ENCODE data around the gene WAS. TPM values are rescaled to one million over a fixed set of nuclear protein-coding genes. Genes with fewer than 3 reads are reported as not detected.

WAS gene
- total RNA-seq, 3 donors from 2014 or later (not counting 1 experiment from before 2014, with no cell fraction given) = 136 to 149 (median 141) TPM

- H3K4me3 Mint-ChIP-seq = peak overlapping the region; percentile 90
- peaks cover 7 to 23% of the 10 kb centered on the region in 2 donors for H3K4me1 Mint-ChIP-seq
- Histone ChIP-seq H3K27ac (ENCODE audit: low read length) (peak overlapping the region; percentile 85), H3K9me3 (ENCODE audit: control insufficient read depth, insufficient read depth, low read length) (no peaks in the 10 kb centered on the region), H3K4me1 (ENCODE audit: control insufficient read depth, insufficient read depth, low read length) (peaks cover 20% of the 10 kb centered on the region), H3K4me3 (ENCODE audit: low read length) (peak overlapping the region; percentile 72), H3K36me3 (ENCODE audit: control insufficient read depth, insufficient read depth, low read length) (peaks cover 9% of the 10 kb centered on the region), H3K27me3 (ENCODE audit: control insufficient read depth, insufficient read depth, low read length) (no peaks in the 10 kb centered on the region)
- 8% methylated on average over 8 of the region's 8 CpGs for WGBS (ENCODE audit: insufficient coverage)
- intact Hi-C loops (cut with micrococcal nuclease) = loop anchor here (2.0 kb wide), 3 partner anchors 19 to 105 kb away; no protein-coding TSS in a partner anchor
- H3K27me3 Mint-ChIP-seq (ENCODE audit: low read depth in 2 of 2) = no peaks in the 10 kb centered on the region
- peak in 1 of 3 donors; percentile 1 for ATAC-seq
- H3K36me3 Mint-ChIP-seq = no peaks in the 10 kb centered on the region
- peak overlapping the region; percentile 86 to 99 for H3K27ac Mint-ChIP-seq
- no peaks in the 10 kb centered on the region for H3K9me3 Mint-ChIP-seq
- TF ChIP-seq, protein P1, sequence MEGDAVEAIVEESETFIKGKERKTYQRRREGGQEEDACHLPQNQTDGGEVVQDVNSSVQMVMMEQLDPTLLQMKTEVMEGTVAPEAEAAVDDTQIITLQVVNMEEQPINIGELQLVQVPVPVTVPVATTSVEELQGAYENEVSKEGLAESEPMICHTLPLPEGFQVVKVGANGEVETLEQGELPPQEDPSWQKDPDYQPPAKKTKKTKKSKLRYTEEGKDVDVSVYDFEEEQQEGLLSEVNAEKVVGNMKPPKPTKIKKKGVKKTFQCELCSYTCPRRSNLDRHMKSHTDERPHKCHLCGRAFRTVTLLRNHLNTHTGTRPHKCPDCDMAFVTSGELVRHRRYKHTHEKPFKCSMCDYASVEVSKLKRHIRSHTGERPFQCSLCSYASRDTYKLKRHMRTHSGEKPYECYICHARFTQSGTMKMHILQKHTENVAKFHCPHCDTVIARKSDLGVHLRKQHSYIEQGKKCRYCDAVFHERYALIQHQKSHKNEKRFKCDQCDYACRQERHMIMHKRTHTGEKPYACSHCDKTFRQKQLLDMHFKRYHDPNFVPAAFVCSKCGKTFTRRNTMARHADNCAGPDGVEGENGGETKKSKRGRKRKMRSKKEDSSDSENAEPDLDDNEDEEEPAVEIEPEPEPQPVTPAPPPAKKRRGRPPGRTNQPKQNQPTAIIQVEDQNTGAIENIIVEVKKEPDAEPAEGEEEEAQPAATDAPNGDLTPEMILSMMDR (IDR thresholded peaks at IDR 0.05) = no peak
- DNase-seq = no peak
Measured at GRCh38 chrX:48695925-48696300, 12.3 kb downstream of the WAS start.

DNA sequence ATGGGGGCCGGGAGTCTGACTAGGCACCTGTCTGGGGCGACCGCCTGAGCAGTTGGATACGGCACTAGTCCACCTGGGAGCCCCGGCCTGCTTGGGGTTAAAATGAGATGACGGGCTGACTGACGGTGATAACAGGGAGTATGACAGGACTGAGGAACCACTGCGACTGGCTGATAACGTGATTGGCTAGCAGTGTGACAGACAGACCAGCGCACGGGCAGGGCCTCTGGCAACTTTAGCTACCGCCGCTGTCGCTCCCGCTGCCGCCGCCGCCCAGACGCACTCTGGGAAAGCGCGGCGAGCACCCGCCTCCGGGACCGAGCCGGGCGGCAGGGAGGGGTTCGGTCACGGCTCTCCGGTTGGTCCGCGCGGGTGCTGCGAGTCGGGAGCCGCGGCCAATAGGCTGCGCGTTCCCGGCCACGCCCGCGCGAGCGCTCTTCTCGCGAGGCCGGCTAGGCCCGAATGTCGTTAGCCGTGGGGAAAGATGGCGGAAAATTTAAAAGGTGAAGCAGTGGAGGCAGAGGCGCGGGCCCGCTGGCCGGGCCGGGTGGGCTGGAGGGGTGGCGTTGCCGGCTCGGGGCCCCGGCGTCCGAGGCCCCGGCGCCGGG lies 12.8 kb downstream of the WAS start, which contains the start of gene SUV39H1:
SUV39H1 (plus strand) TSS at position 434 of the 608 bp plus-strand sequence; CDS start at position 485, 51 bp downstream.
- ATAC-seq = peak; percentile 89 to 95 (median 91)

GRCh38 chrX:48696909-48697727 lies 13.5 kb downstream of the WAS start:
- Mint-ChIP-seq H3K27ac (peak overlapping the region; percentile 86 to 99), H3K36me3 (no peaks in the 10 kb centered on the region), H3K27me3 (ENCODE audit: low read depth in 2 of 2) (no peaks in the 10 kb centered on the region), H3K4me1 (peaks cover 7 to 23% of the 10 kb centered on the region in 2 donors), H3K4me3 (peak overlapping the region; percentile 85), H3K9me3 (no peaks in the 10 kb centered on the region)
- Histone ChIP-seq H3K27ac (ENCODE audit: low read length) (peak overlapping the region; percentile 14), H3K4me1 (ENCODE audit: control insufficient read depth, insufficient read depth, low read length) (peaks cover 20% of the 10 kb centered on the region), H3K4me3 (ENCODE audit: low read length) (peak overlapping the region; percentile 37), H3K27me3 (ENCODE audit: control insufficient read depth, insufficient read depth, low read length) (no peaks in the 10 kb centered on the region), H3K9me3 (ENCODE audit: control insufficient read depth, insufficient read depth, low read length) (no peaks in the 10 kb centered on the region), H3K36me3 (ENCODE audit: control insufficient read depth, insufficient read depth, low read length) (peaks cover 13% of the 10 kb centered on the region)
- WGBS (ENCODE audit: insufficient coverage) = under 1% methylated on average over 55 of the region's 56 CpGs
- TF ChIP-seq, protein P1 (IDR thresholded peaks at IDR 0.05) = no peak
- peak; percentile 1 to 14 (median 11) for ATAC-seq
- peak in 1 of 2 donors; percentile 49 for DNase-seq
- intact Hi-C loops (cut with micrococcal nuclease) = loop anchor here (2.0 kb wide), 3 partner anchors 20 to 104 kb away; no protein-coding TSS in a partner anchor

More for the DNA sequence above, 12.8 kb downstream of the WAS start, which contains the start of gene SUV39H1:
- Mint-ChIP-seq H3K27ac (peak within 1 kb of the TSS; percentile 86 to 99), H3K36me3 (no peaks in the 10 kb centered on the region), H3K4me3 (peak within 1 kb of the TSS; percentile 90), H3K9me3 (no peaks in the 10 kb centered on the region), H3K4me1 (peaks cover 7 to 23% of the 10 kb centered on the region in 2 donors), H3K27me3 (ENCODE audit: low read depth in 2 of 2) (no peaks in the 10 kb centered on the region)
- peak; percentile 77 to 93 for DNase-seq
- TF ChIP-seq, protein P1 (IDR thresholded peaks at IDR 0.05) = no peak
- WGBS (ENCODE audit: insufficient coverage) = under 1% methylated on average over 66 of the region's 66 CpGs
- Histone ChIP-seq H3K4me1 (ENCODE audit: control insufficient read depth, insufficient read depth, low read length) (peaks cover 20% of the 10 kb centered on the region), H3K4me3 (ENCODE audit: low read length) (peak within 1 kb of the TSS; percentile 72), H3K9me3 (ENCODE audit: control insufficient read depth, insufficient read depth, low read length) (no peaks in the 10 kb centered on the region), H3K36me3 (ENCODE audit: control insufficient read depth, insufficient read depth, low read length) (peaks cover 12% of the 10 kb centered on the region), H3K27ac (ENCODE audit: low read length) (peak within 1 kb of the TSS; percentile 85), H3K27me3 (ENCODE audit: control insufficient read depth, insufficient read depth, low read length) (no peaks in the 10 kb centered on the region)
- intact Hi-C loops (cut with micrococcal nuclease) = loop anchor here (2.0 kb wide), 3 partner anchors 20 to 104 kb away; no protein-coding TSS in a partner anchor
